Calu3 (cell line): ENCODE results near the gene SLC12A5. TPM values are rescaled to one million over a fixed set of nuclear protein-coding genes. Genes with fewer than 3 reads are reported as not detected.

Experiments
- BruUV-seq: library from RNA; stranded (reverse); fragments of 400-500 nt; replicated peaks from 2 replicates; lab custom pipeline; 2021; lab: Mats Ljungman, UMichigan
- CTCF ChIA-PET: fragments of 300-600 bp; sonication (Branson Sonifier 250); formaldehyde crosslinking; loops from one replicate; lab custom pipeline; 2022; ENCODE audit warnings: antibody characterized with exemption; lab: Charles Lee
- DNase-seq: peaks from one replicate; pipeline ENCODE4 v3.0.0; 2022
- H3K27ac Mint-ChIP-seq: one replicate; pipeline ENCODE4 v1.8.0; 2022; ENCODE audit warnings: mixed read lengths; ENCODE audit not compliant: unreplicated experiment
- H3K27me3 Mint-ChIP-seq: one replicate; pipeline ENCODE4 v1.8.0; 2022; ENCODE audit warnings: mixed read lengths; ENCODE audit not compliant: unreplicated experiment
- H3K36me3 Mint-ChIP-seq: one replicate; pipeline ENCODE4 v1.8.0; 2022; ENCODE audit warnings: mild to moderate bottlenecking, moderate library complexity, mixed read lengths; ENCODE audit not compliant: insufficient read depth, unreplicated experiment
- H3K4me1 Mint-ChIP-seq: one replicate; pipeline ENCODE4 v1.8.0; 2022; ENCODE audit warnings: mild to moderate bottlenecking, low read depth, mixed read lengths; ENCODE audit not compliant: unreplicated experiment
- H3K4me3 Mint-ChIP-seq: one replicate; pipeline ENCODE4 v1.8.0; 2022; ENCODE audit warnings: mild to moderate bottlenecking, low read depth, moderate library complexity, mixed read lengths; ENCODE audit not compliant: unreplicated experiment
- H3K9me3 Mint-ChIP-seq: one replicate; pipeline ENCODE4 v1.8.0; 2022; ENCODE audit warnings: low read depth, mixed read lengths; ENCODE audit not compliant: unreplicated experiment
- intact Hi-C: fragments of 100-400 bp; cut with micrococcal nuclease; formaldehyde crosslinking; loops from one replicate; pipeline ENCODE4 v1.10.0; 2022; ENCODE audit not compliant: unreplicated experiment
- total RNA-seq: library from RNA; stranded (reverse); gene quantifications from 2 replicates; pipeline ENCODE4 v1.2.3, GENCODE V29; 2022
- TF ChIP-seq, protein P1 (sequence below): fragments of 200-600 bp; IDR thresholded peaks from one replicate; pipeline ENCODE4 v1.8.0; 2022; ENCODE audit warnings: antibody characterized with exemption; ENCODE audit not compliant: unreplicated experiment

The SLC12A5 gene
- total RNA-seq, 1 experiment from 2014 or later = 2.1 TPM

DNA sequence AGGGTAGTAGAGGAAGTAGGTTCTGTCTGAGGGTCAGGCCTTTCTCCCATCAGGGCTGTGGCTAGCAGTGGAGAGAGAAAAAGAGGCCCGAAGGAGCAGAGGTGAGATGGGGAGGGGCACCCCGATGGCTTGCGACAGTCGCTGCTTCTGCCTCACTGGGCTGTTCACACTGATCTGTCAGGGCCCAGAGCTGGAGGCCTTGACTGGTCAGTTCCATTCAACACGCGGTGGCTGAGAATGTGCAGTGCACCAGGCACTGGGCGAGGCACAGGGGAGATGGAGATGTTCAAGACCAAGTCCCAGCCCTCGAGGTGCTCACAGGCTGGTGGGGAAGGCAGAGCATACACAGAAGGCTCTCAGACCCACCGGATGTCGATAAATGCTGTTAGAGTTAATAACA, 21.4 kb downstream of the SLC12A5 start:
- CTCF ChIA-PET = no interaction called here
- intact Hi-C loops = no loop called here
- Mint-ChIP-seq H3K4me1 (no peaks in the 10 kb centered on the region), H3K27me3 (peaks cover 93% of the 10 kb centered on the region), H3K36me3 (no peaks in the 10 kb centered on the region), H3K27ac (no peak overlapping the region), H3K4me3 (no peak overlapping the region), H3K9me3 (no peaks in the 10 kb centered on the region)
- no peak for DNase-seq
- TF ChIP-seq, protein P1, sequence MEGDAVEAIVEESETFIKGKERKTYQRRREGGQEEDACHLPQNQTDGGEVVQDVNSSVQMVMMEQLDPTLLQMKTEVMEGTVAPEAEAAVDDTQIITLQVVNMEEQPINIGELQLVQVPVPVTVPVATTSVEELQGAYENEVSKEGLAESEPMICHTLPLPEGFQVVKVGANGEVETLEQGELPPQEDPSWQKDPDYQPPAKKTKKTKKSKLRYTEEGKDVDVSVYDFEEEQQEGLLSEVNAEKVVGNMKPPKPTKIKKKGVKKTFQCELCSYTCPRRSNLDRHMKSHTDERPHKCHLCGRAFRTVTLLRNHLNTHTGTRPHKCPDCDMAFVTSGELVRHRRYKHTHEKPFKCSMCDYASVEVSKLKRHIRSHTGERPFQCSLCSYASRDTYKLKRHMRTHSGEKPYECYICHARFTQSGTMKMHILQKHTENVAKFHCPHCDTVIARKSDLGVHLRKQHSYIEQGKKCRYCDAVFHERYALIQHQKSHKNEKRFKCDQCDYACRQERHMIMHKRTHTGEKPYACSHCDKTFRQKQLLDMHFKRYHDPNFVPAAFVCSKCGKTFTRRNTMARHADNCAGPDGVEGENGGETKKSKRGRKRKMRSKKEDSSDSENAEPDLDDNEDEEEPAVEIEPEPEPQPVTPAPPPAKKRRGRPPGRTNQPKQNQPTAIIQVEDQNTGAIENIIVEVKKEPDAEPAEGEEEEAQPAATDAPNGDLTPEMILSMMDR = no peak
- no TSS peak for BruUV-seq

DNA sequence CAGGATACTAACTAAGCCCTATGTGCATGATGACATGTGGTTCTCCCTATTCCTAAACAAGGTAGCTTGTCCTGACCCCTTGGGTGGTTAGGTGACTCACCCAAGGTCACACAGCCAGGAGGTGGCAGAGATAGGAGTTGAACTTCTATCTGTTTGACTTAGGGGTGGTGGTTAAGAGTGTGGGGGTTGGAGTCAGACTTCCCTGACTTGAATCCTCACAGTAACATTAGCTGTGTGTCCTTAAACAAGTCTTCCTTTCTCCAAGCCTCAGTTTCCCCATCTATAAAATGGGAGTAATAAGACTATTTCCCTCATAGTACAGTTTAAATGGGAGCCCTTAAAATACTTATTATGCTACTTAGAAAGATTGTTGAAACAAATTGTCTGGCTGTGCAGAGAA, 21.9 kb downstream of the SLC12A5 start:
- Mint-ChIP-seq H3K4me1 (no peaks in the 10 kb centered on the region), H3K9me3 (no peaks in the 10 kb centered on the region), H3K4me3 (no peak overlapping the region), H3K27ac (no peak overlapping the region), H3K36me3 (no peaks in the 10 kb centered on the region), H3K27me3 (peaks cover 93% of the 10 kb centered on the region)
- DNase-seq = no peak
- intact Hi-C loops = no loop called here
- CTCF ChIA-PET = interaction anchor here (0.8 kb wide), 1 partner anchor 16 kb away, joined by 3 read pairs; no protein-coding TSS in a partner anchor
- TF ChIP-seq, protein P1 = no peak
- BruUV-seq = no TSS peak

DNA sequence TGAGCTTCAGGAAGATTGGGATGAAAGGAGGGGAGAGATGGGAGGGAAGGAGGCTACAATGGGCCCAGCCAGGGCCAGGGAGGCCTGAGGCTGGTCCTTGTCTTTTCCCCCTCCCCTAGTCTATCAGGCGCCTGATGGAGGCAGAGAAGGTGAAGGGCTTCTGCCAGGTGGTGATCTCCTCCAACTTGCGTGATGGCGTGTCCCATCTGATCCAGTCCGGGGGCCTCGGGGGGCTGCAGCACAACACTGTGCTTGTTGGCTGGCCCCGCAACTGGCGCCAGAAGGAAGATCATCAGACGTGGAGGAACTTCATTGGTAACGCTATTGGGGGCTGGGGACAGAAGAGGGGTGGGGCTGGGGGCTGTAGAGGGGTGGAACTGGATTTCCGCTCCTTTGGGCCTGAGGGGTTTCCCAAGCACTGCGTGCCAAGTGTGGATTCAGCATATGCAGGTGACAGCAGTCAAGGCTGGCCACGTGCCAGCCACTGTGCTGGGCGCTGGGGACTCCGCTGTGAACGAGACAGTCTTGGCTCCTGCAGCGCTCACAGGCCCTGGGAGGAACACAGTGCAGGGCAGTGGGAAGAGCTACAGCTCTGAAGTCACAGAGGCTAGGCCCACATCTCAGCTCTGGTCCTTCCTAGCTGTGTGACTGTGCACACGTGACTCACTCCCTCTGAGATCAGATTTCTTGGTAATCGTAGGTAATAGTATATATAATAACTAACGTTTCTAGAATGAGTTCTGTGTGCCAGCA, 22.7 kb downstream of the SLC12A5 start:
- CTCF ChIA-PET = interaction anchor here (0.6 to 0.8 kb wide), 4 partner anchors 15 to 41 kb away, joined by 3 to 4 read pairs (median 3); no protein-coding TSS in a partner anchor
- no TSS peak for BruUV-seq

DNA sequence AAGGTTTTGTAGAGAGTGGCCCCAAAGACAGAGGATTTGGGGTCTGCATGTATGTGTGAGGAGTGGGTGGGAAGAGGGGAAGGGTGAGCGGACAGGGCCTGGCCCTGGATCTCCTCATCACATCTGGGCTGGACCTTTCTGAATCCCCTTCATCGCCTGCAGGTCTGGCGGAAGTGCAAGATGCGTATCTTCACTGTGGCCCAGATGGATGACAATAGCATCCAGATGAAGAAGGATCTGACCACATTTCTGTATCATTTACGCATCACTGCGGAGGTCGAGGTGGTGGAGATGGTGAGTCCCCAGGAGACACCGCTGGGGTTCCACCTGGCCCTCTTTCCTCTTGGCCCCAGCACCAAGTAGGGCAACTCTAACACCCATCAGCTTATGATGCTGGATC, 24.4 kb downstream of the SLC12A5 start:
- Mint-ChIP-seq H3K9me3 (no peaks in the 10 kb centered on the region), H3K4me3 (no peak overlapping the region), H3K27me3 (peaks cover 72% of the 10 kb centered on the region), H3K36me3 (no peaks in the 10 kb centered on the region), H3K27ac (no peak overlapping the region), H3K4me1 (no peaks in the 10 kb centered on the region)
- no TSS peak for BruUV-seq
- TF ChIP-seq, protein P1 = no peak
- CTCF ChIA-PET = no interaction called here
- intact Hi-C loops = no loop called here
- no peak for DNase-seq

More for the DNA sequence above, 22.7 kb downstream of the SLC12A5 start:
- intact Hi-C loops = no loop called here
- Mint-ChIP-seq H3K27me3 (peaks cover 89% of the 10 kb centered on the region), H3K27ac (no peak overlapping the region), H3K4me1 (no peaks in the 10 kb centered on the region), H3K4me3 (no peak overlapping the region), H3K9me3 (no peaks in the 10 kb centered on the region), H3K36me3 (no peaks in the 10 kb centered on the region)
- DNase-seq = peak; percentile 45
- TF ChIP-seq, protein P1 = no peak
